Liver (tissue), 9 donors: Measurements from ENCODE around the gene SLC19A3. TPM values are rescaled to one million over a fixed set of nuclear protein-coding genes. Genes with fewer than 3 reads are reported as not detected.

Source experiments
- DNase-seq: peaks from one replicate; pipeline ENCODE4 v3.0.0-alpha.2; 2017; ENCODE audit warnings: low spot score
- H3K27ac ChIP-seq, 2 donors: one replicate each; pipeline ENCODE4 v1.7.0; 2013; ENCODE audit warnings: inconsistent platforms in 2 of 2, low read length in 2 of 2, control low read depth in 1 of 2, low read depth in 1 of 2, mild to moderate bottlenecking in 1 of 2
- H3K27me3 ChIP-seq, 4 donors: one replicate each; pipeline versions ENCODE4 v1.6.1 to v1.7.0; 2013; ENCODE audit warnings: low read length in 3 of 4, inconsistent platforms in 1 of 4, mild to moderate bottlenecking in 1 of 4, moderate library complexity in 1 of 4; ENCODE audit not compliant: control insufficient read depth in 4 of 4, insufficient read depth in 4 of 4
- H3K36me3 ChIP-seq, 4 donors: one replicate each; pipeline versions ENCODE4 v1.6.1 to v1.7.0; 2013; ENCODE audit warnings: low read length in 3 of 4, mild to moderate bottlenecking in 3 of 4, low read depth in 1 of 4, moderate library complexity in 1 of 4; ENCODE audit not compliant: control insufficient read depth in 4 of 4, insufficient read depth in 3 of 4
- H3K4me1 ChIP-seq, 4 donors: one replicate each; pipeline versions ENCODE4 v1.6.1 to v1.7.0; 2013; ENCODE audit warnings: low read length in 3 of 4, mild to moderate bottlenecking in 3 of 4, moderate library complexity in 1 of 4; ENCODE audit not compliant: control insufficient read depth in 4 of 4, insufficient read depth in 4 of 4
- H3K4me3 ChIP-seq, 3 donors: one replicate each; pipeline versions ENCODE4 v1.6.1 to v1.7.0; 2013; ENCODE audit warnings: low read length in 3 of 3, control low read depth in 1 of 3, low read depth in 1 of 3, mild to moderate bottlenecking in 1 of 3
- H3K9ac ChIP-seq, 2 donors: one replicate each; pipeline ENCODE4 v1.7.0; 2013; ENCODE audit warnings: low read length in 2 of 2, mild to moderate bottlenecking in 2 of 2, moderate library complexity in 2 of 2, control low read depth in 1 of 2, low read depth in 1 of 2
- H3K9me3 ChIP-seq, 4 donors: one replicate each; pipeline versions ENCODE4 v1.6.1 to v1.7.0; 2013; ENCODE audit warnings: low read length in 3 of 4; ENCODE audit not compliant: control insufficient read depth in 4 of 4
- EGR1 ChIP-seq, 2 donors: IDR thresholded peaks; 2 replicates each; pipeline ENCODE4 v1.6.1; 2016 to 2018; ENCODE audit warnings: antibody characterized with exemption in 2 of 2, low read depth in 2 of 2
- FOXA2 ChIP-seq: IDR thresholded peaks from 2 replicates; pipeline ENCODE4 v1.6.1; 2016; ENCODE audit warnings: antibody characterized with exemption
- GABPA ChIP-seq, 2 donors: IDR thresholded peaks in 1 of 2; conservative IDR thresholded peaks in 1 of 2; 2 replicates each; pipeline ENCODE4 v1.6.1; 2016; ENCODE audit warnings: antibody characterized with exemption in 2 of 2, mild to moderate bottlenecking in 1 of 2, moderate library complexity in 1 of 2
- HNF4G ChIP-seq: IDR thresholded peaks from 2 replicates; pipeline ENCODE4 v1.6.1; 2016; ENCODE audit warnings: antibody characterized with exemption
- NR2F2 ChIP-seq: IDR thresholded peaks from 2 replicates; pipeline ENCODE4 v1.6.1; 2016; ENCODE audit warnings: antibody characterized with exemption
- RAD21 ChIP-seq, 2 donors: IDR thresholded peaks; 2 replicates each; pipeline ENCODE4 v1.6.1; 2016; ENCODE audit warnings: antibody characterized with exemption in 2 of 2, mild to moderate bottlenecking in 2 of 2
- RXRA ChIP-seq, 2 donors: IDR thresholded peaks; 2 replicates each; pipeline ENCODE4 v1.6.1; 2017 to 2018; ENCODE audit warnings: antibody characterized with exemption in 2 of 2, mild to moderate bottlenecking in 1 of 2
- TAF1 ChIP-seq: conservative IDR thresholded peaks from 2 replicates; pipeline ENCODE4 v1.6.1; 2016; ENCODE audit warnings: antibody characterized with exemption, mild to moderate bottlenecking
- YY1 ChIP-seq: IDR thresholded peaks from 2 replicates; pipeline ENCODE4 v1.6.1; 2016; ENCODE audit warnings: antibody characterized with exemption, mild to moderate bottlenecking
- WGBS: extraction: QIAGEN DNeasy Blood & Tissue Kit; methylation state at CpG from one replicate; pipeline ENCODE4 v1.1.7; 2013; 5-methylcytosine and 5-hydroxymethylcytosine counted together
- polyA plus RNA-seq, 2 donors: library from polyadenylated mRNA; stranded (reverse) in 1 of 2; unstranded in 1 of 2; fragments of 200-250 nt in 1 of 2; fragments of >200 nt in 1 of 2; fragmentation: Nextera tagmentation in 1 of 2; extraction: Ambion mirVana in 1 of 2; gene quantifications; one replicate each; pipeline versions ENCODE4 v1.2.1 to v1.2.3, GENCODE V29; 2013 to 2015
- total RNA-seq, 2 donors: library from RNA; depleted of rRNA; stranded (reverse); fragments of >200 nt; gene quantifications; one replicate each; pipeline ENCODE4 v1.2.3, GENCODE V29; 2014
- TF ChIP-seq, protein P1 (sequence below): IDR thresholded peaks from 2 replicates; pipeline ENCODE4 v1.6.1; 2016; ENCODE audit warnings: antibody characterized with exemption
- TF ChIP-seq, protein P2 (sequence below): IDR thresholded peaks from 2 replicates; pipeline ENCODE4 v1.6.1; 2016; ENCODE audit warnings: antibody characterized with exemption
- TF ChIP-seq, protein P3 (sequence below): IDR thresholded peaks from 2 replicates; pipeline ENCODE4 v1.6.1; 2016; ENCODE audit warnings: antibody characterized with exemption
- donor health status: healthy.
- donor health status: healthy.
- donor health status: healthy.
- donor health status: healthy.
- donor health status: healthy.

Gene SLC19A3
- total and polyA plus RNA-seq, 4 donors, result 4.2 to 12.9 (median 8.4) TPM

DNA sequence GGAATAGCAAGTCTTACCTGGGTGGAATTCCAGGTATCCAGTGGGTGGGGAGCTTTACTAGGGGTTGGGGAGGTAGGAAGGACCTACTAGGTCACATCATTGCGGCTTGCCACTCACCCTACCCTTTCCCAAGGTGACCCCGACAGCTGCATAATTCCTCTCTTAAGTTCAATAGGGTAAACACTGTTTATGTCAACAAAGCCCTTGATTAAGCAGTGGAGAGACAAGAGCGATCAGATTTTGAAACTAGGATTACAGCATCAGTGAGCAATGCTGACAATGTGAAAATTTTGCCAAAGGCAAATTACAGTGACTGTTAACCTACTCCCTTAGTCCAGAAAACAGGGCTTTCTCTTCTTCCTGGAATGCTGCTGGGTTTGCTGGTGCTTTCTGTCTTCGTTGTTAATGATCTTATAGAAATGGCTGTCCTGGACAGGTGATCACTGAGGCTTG, 14.5 kb downstream of the SLC19A3 start (continued):
- TF ChIP-seq, protein P1, sequence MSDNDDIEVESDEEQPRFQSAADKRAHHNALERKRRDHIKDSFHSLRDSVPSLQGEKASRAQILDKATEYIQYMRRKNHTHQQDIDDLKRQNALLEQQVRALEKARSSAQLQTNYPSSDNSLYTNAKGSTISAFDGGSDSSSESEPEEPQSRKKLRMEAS, result peak; percentile 37
- peak; percentile 77 for TF ChIP-seq HNF4G
- TF ChIP-seq FOXA2, result peak; percentile 98
- no peak for TF ChIP-seq GABPA (IDR thresholded peaks at IDR 0.05 in 1 of 2, conservative IDR thresholded peaks at IDR 0.05 in 1 of 2)

DNA sequence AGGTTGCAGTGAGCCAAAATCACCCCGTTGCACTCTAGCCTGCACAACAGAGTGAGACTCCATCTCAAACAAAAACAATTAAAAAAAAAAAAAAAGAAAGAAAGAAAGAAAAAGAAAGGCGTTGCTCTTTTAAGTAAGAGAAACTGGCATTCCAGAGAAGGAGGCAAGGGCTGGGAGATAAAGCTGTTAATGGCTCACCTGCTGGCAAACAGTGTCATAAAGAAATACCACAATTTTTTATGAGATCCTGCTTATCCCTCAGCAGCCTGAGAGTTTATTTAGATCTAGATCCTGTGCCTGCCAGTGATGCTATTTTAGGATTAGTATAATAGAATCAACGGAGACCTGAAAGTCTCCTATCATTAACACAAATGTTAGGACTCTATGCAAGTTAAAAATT, 16.3 kb downstream of the SLC19A3 start:
- no peaks in the 10 kb centered on the region for H3K27me3 ChIP-seq
- TF ChIP-seq, protein P2, sequence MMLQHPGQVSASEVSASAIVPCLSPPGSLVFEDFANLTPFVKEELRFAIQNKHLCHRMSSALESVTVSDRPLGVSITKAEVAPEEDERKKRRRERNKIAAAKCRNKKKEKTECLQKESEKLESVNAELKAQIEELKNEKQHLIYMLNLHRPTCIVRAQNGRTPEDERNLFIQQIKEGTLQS, result no peak
- WGBS, result 58% methylated on average over 3 of the region's 3 CpGs
- no peaks in the 10 kb centered on the region for H3K9me3 ChIP-seq
- peaks cover 4 to 19% (median 9%) of the 10 kb centered on the region in 4 donors for H3K36me3 ChIP-seq
- no peak for DNase-seq
- H3K27ac ChIP-seq, result no peak overlapping the region
- no peak overlapping the region for H3K9ac ChIP-seq
- no peak overlapping the region for H3K4me3 ChIP-seq
- peaks cover 0 to 40% (median 34%) of the 10 kb centered on the region in 4 donors for H3K4me1 ChIP-seq

DNA sequence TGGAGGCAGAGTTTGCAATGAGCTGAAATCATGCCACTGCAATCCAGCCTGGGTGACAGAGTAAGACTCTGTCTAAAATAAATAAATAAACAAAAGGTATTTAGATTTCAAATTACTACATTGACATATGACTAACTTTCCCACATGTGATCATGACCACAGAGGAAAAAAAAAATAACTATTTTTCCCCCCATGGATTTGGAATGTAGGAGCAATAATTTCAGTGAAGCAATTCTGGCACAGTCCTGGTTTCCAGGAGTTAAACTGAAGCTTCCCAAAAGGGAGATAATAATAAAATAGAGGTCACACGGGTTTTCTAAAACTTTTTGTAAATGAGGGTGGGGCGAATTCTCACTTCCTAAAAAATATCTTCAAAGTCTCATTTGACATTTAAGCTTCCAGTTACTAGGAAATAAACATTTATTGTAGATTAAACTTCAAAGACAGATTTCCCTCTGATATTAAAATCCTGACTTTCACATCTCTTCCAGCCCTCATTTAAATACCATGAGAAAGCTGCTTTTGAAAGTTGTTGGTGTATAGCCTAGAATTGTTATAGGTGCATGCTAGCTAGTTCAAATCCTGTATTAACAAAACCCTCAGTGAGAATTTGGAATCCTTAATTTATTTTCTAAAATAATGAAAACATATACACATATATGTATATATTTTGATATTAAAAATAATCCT, 20.7 kb downstream of the SLC19A3 start:
- Histone ChIP-seq H3K4me3 (no peak overlapping the region), H3K4me1 (peaks cover 0 to 6% (median 4%) of the 10 kb centered on the region in 4 donors), H3K9ac (no peak overlapping the region), H3K27me3 (no peaks in the 10 kb centered on the region), H3K9me3 (no peaks in the 10 kb centered on the region), H3K27ac (no peak overlapping the region), H3K36me3 (peaks cover 8 to 28% (median 10%) of the 10 kb centered on the region in 4 donors)
- DNase-seq, result no peak
- WGBS, result 59% methylated on average over 2 of the region's 2 CpGs
- no peak for TF ChIP-seq HNF4G
- no peak for TF ChIP-seq TAF1
- TF ChIP-seq, protein P3, sequence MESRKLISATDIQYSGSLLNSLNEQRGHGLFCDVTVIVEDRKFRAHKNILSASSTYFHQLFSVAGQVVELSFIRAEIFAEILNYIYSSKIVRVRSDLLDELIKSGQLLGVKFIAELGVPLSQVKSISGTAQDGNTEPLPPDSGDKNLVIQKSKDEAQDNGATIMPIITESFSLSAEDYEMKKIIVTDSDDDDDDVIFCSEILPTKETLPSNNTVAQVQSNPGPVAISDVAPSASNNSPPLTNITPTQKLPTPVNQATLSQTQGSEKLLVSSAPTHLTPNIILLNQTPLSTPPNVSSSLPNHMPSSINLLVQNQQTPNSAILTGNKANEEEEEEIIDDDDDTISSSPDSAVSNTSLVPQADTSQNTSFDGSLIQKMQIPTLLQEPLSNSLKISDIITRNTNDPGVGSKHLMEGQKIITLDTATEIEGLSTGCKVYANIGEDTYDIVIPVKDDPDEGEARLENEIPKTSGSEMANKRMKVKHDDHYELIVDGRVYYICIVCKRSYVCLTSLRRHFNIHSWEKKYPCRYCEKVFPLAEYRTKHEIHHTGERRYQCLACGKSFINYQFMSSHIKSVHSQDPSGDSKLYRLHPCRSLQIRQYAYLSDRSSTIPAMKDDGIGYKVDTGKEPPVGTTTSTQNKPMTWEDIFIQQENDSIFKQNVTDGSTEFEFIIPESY, result no peak
- no peak for TF ChIP-seq RAD21 (IDR thresholded peaks at IDR 0.05)
- TF ChIP-seq FOXA2, result no peak
- TF ChIP-seq RXRA (IDR thresholded peaks at IDR 0.05), result no peak
- no peak for TF ChIP-seq YY1
- no peak for TF ChIP-seq NR2F2
- TF ChIP-seq, protein P2, result no peak
- no peak for TF ChIP-seq EGR1 (IDR thresholded peaks at IDR 0.05; ENCODE audit: low read depth in 2 of 2)

DNA sequence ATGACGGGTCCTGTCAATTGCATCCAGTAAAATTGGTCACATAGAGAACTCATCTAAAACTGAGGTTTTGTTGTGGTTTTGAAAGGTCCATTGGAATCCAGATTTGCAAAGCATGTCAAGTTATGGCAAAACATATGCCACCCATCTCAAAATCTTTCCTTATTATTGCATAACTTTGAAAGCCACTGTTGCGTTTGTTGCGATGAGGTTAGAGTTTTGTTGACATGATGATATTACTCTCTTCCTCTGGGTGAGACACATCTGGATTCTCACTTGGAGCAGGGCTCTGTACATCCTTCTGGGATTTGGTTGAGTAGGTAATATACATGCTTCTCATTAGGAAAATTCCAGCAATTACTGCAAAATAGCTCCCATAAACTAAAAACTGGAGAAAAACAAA, 30.6 kb downstream of the SLC19A3 start:
- H3K27me3 ChIP-seq, result no peaks in the 10 kb centered on the region
- H3K36me3 ChIP-seq, result peaks cover 5 to 22% (median 16%) of the 10 kb centered on the region in 4 donors
- no peak overlapping the region for H3K4me3 ChIP-seq
- no peak for TF ChIP-seq NR2F2
- no peak overlapping the region for H3K9ac ChIP-seq
- H3K9me3 ChIP-seq, result no peaks in the 10 kb centered on the region
- peaks cover 0 to 1% (median 0%) of the 10 kb centered on the region in 4 donors for H3K4me1 ChIP-seq
- no peak overlapping the region for H3K27ac ChIP-seq
- DNase-seq, result no peak
- 87% methylated on average over 3 of the region's 3 CpGs for WGBS
